Sigmoid colon (tissue), 4 donors: ENCODE results near the gene PCGF5.

Source experiments
- CTCF ChIP-seq, 4 experiments: fragments of 450-650 bp in 3 of 4; fragments of 200-600 bp in 1 of 4; IDR thresholded peaks; one replicate each; pipeline ENCODE4 v1.5.1; 2016 to 2019; ENCODE audit warnings: antibody characterized with exemption in 4 of 4, mild to moderate bottlenecking in 3 of 4, moderate library complexity in 2 of 4
- EP300 ChIP-seq, 4 donors: sonication (generic); formaldehyde crosslinking; IDR thresholded peaks; one replicate each; pipeline ENCODE4 v1.6.1; 2017; ENCODE audit warnings: antibody characterized with exemption in 4 of 4
- POLR2A ChIP-seq, 2 donors: fragments of 450-650 bp; IDR thresholded peaks; one replicate each; pipeline ENCODE4 v1.6.1; 2016; ENCODE audit warnings: antibody characterized with exemption in 2 of 2, mild to moderate bottlenecking in 2 of 2, moderate library complexity in 2 of 2
- POLR2AphosphoS5 ChIP-seq, 4 donors: sonication (generic); formaldehyde crosslinking; IDR thresholded peaks; one replicate each; pipeline ENCODE4 v1.6.1; 2017; ENCODE audit warnings: antibody characterized with exemption in 4 of 4

- no peak for TF ChIP-seq CTCF (IDR thresholded peaks at IDR 0.05)
- TF ChIP-seq POLR2A (IDR thresholded peaks at IDR 0.05): no peak
- TF ChIP-seq POLR2AphosphoS5 (IDR thresholded peaks at IDR 0.05): no peak
- no peak for TF ChIP-seq EP300 (IDR thresholded peaks at IDR 0.05)
Observed at GRCh38 chr10:91294134-91294906, 73.9 kb downstream of the PCGF5 start.
